ENCODE data around the gene QKI.

QKI gene

DNA sequence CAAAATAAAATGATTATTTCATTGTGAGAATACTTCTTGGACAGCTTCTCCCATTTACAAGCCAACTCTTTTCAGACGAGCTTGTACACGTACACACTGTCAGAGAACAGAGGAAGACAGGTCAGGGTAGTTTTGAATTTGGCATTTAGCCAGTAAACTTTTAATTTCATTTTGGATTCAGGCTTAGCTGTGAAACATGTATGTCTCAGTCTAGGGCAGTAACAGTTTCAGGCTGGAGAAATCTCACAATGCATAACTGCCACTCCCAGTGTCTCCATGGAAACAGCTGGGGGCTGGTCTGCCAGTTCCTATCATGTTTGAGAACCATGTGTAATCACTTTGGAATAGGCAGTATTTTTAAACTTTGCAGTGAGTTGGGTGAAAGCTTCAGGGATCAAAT is 22.0 kb upstream of the QKI start:
- DNase-seq (ENCODE audit: low spot score), result no peak

DNA sequence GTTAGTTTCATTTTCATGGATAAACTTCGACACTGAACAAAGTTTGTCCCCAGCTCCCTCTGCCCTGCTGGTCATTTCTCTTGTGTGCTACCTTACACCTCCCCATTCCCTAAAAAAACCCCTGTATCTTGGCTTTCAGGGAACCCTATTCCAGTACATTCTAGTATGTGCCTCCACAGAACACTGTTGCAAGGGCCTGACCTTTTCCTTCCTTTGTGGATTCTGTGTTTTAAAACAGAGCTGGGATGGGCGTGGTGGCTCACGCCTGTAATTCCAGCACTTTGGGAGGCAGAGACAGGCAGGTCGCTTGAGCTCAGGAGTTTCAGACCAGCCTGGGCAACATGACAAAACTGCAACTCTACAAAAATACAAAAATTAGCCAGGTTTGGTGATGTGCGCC is 20.6 kb upstream of the QKI start:
- no peak for DNase-seq (ENCODE audit: low spot score)

DNA sequence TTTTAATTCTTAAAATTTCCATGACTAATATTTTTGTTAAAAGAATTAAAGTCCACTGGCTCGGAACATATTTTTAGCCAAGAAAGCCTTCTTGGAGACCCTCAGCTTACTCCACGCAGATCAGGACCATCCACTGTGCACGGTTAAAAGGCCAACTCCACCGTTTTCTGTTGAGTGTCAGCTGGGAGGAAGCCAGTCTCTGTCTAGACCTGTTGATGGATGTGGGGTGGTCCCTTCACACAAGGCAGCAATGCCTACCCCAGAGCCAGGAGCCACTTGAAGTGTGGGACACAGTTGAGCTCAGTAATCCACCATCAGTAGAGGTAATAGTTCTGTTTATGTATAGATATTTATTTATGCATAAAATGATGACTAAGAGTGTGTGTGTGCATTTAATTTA is 19.9 kb upstream of the QKI start:
- no peak for DNase-seq (ENCODE audit: low spot score)

DNA sequence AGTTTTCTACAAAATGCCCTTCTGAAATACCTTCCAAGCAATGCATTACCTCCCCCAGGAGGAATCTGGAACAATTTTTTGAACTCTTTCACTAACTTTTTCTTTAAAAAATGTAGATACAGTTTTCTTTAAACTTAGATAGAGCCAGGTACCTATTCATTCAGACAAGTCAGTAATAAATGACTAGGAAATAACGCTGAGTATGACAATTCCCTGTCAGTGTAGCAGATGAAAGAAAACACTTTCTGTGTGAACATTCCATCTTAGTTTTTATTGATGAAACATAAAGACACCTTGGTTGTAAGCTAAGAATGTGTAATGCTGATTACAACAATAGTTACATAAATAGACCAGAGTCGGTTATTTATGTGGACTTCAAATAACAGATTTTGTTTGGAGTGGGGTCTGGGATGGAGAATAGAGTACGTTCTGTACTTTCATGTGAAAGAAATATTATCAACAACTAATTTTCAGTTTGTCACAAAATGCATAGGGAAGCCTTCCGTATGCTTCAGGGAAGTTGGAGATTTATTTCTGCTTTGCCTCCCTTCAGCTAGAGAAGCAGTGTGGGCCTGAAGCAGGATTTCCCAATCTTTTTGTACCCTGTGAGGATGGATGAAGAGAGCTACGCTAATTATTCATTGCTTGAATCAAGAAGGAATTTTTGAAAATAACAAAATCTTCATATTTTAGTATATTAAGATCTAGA is 19.2 kb upstream of the QKI start:
- no peak for DNase-seq (ENCODE audit: low spot score)

DNA sequence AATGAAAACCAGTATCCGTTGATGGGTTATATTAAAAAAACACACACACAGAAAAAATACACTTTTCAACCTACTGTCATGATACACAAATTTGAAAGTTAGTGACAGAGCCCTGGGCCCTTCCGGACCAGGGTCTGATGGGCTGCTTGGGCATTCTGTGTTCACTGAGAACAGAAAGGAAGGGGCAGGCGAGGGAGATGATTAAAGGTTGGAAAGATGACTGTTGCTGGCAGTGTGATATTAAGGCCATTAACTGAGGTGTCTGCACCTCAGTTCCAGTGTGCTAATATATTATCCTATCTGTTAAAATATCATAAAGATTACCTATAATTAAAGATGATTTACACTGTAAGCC is 18.7 kb upstream of the QKI start:
- no peak for DNase-seq (ENCODE audit: low spot score)

DNA sequence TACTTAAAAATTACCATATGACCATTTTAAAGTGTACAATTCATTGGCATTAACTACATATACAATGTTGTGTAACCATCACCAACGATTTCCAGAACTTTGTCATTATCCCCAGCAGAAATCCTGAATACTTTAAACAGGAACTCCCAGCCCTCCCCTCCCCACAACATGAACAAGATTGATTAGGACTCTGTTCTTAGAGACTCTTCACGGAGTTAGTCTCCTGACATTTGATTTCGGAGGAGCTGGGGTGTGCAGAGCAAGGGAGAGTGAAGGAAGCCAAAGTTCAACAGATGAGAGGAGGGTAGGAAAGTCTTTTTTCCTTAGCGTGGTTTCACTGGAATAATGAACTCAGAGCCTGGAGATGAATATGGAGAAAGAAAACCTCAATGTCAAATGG is 17.2 kb upstream of the QKI start:
- DNase-seq (ENCODE audit: low spot score), result no peak

DNA sequence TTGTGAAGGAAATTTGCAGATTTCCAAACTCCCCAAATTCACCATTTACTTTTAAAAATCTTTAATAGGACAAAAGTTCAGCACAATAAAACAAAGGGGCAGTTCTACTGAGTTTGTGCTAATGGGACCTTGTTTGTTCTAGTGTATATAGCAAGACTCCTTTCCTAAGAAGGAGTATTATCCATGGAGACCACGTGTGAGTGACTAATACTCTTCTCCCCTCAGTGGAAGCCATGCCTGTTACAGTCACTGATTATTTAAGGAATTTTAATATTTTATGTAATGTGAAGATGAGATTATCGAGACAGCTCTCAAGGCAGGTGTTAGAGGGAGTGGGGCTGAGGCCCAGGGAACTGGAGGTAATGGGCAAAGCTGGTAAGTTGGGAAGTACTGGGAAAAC is 16.4 kb upstream of the QKI start:
- DNase-seq (ENCODE audit: low spot score), result no peak

DNA sequence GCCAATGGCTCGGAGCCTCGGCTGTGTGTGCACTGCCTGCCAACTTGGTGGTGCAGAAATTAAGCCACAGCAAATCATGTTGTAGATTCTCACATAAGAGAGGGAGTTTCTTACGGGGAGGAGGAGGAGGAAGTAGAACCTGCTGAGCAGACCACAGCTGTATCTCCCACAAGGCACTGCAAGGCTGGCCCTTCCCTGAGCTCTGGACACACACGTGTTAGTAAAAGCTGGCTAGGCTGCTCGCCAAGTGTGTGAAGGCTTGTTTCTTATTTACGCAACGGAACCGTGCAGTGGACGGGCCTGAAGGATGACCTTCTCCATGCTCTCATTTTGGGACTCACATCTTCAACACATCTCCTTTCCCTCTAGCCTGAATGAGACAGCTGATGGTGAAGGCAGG is 15.7 kb upstream of the QKI start:
- no peak for DNase-seq (ENCODE audit: low spot score)

DNA sequence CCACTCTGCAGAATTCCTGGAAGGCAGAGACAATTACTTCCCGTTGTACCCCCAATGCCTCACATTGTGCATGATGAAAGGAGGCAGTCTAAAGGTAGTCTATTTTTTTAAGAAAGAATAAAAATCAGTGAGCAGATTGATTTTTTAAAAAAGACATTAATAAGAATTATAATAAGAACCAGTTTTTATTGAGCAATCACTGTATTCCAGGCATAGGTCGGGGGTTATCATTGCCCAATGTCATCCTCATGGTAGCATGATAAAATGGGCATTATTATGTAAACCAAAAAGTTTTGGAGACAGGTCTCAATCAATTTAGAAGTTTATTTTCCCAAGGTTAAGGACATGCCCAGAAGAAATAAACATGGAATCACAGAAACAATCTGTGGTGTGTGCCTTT is 14.0 kb upstream of the QKI start:
- no peak for DNase-seq (ENCODE audit: low spot score)

DNA sequence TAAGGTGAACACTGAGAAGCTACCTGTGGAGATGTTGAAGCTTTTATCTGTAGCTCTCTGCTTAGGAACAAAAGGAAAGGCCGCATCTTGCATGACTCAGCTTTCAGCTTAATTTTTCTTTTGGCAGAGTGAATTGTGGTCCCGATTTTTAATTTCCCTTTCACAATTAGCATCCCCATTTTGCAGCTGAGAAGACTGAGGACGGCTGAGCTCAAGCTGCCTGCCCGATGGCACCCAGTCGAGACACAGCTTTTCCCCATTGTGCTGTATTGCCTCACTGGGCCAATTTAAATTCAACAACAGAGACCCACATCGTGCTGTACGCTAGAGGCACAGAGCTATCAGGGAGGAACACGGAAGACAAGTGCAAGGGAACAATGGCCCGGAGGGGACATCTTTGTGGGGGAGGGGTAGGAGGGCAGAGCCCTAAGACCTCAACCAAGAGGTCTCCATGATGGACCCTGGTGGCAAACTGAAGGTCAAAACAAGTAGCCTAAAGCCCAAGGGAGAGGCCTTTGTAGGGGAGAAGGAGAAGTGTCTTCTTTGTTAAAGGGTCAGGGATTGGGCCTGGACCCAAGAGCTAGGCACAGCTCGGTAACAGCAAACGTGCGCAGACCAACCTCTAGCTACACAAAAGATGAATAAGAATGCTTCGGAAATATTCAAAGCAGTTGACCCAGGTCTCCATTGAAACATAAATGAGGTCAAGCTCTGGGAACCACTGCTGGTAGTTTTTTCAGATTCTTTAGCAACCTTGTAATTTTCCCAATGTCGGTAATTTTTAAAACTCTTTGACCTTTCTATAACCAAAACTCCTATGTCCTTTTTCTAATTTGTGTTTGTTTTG is 13.3 kb upstream of the QKI start:
- no peak for DNase-seq (ENCODE audit: low spot score)

DNA sequence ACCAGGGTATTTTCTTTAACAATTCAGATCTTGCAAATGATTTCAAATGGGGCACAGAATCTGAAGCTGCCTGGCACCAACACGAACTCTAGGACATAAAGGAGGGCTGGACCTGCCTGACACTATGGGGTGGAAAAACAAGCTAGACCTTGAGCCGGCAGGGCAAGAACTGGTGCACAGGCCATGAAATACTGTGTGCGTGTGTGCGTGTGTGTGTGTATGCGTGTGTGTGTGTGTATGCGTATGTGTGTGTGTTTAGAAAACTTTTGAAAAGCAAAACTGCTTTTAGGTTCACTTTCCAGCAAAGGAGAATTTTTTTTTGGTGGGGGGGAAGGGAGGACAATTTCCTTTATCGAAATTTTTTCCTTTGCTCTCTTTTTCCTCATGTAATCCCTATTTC is 11.9 kb upstream of the QKI start:
- no peak for DNase-seq (ENCODE audit: low spot score)

DNA sequence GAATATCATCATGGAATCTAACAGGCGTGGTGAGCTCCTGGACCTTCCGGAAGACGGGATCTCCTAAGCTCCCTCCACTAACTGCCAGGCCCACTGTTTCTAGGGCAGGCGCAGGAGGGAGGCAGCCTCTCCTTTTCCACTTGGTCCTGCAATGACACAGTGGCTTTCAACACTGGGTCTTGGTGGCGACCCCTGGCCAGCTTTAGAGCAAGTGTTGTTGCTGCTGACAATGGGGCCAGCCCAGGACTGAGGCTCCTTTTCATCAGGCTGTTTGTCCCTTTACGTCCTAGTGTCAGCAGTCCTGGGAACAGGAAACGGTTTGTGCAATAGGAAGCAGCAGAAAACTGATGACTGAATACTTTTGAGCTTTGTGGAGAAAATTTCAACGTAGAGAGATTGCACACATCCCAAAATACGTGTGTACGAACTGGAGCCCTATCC is 9.7 kb upstream of the QKI start:
- no peak for DNase-seq (ENCODE audit: low spot score)

DNA sequence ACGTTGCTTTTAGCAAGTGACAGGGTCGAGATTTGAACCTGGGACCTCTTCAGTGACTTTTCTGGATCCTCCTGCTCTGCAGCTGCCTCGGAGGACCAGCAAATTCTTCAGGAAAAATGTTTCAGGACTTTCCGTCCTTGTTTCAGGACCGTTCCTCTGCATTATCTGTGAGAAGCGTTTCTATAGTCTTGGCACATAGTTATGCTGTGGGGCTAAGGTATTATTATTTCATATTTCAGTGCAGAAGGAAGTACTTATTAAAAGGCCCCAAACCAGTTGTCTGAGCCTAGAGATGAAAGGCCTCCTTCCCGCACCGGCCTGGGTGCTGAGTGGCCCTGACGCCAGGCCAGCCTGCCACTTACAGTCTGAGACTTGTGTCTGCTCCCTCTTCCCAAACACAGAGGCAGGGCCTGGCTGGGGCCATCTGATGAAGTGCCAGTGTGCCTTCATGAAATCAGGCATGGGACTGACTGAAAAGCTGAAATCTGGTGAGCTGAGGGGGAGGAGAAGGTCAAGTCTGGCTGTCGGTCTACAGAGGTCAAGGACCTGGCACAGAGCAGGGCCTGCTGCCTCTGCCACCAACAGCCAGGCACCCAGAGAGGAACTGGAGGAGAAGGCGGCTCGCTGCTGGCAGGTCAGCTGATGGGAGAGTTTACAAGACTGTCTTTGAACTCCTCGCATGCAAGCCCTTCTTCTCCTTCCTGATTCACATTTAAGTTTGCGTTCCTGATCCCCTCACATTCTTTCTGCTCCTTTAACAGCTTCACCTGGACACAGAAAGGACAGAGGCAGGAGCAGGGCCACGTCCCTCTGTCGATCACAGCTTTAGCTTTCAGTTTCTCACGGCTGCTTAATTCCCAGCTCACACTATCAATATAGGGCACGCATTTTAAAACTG is 8.9 kb upstream of the QKI start:
- DNase-seq (ENCODE audit: low spot score), result no peak

DNA sequence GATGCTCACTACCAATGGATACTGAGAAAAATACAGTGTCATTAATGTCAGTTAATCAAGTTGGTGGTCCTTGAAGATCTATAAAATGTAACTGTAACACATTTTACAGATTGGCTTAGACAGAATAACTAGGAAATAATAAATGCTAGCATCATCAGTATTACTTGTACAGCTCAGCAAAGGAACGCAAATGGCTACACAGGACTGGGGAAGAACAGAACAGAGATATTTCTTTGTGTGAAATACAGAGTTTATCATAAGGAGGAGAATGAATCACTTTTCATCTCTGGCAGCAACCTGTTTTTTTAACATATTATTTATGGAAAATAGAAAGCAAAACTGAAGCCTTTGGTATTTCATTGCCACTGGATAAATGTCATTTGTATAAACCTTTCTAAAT is 8.2 kb upstream of the QKI start:
- no peak for DNase-seq (ENCODE audit: low spot score)

DNA sequence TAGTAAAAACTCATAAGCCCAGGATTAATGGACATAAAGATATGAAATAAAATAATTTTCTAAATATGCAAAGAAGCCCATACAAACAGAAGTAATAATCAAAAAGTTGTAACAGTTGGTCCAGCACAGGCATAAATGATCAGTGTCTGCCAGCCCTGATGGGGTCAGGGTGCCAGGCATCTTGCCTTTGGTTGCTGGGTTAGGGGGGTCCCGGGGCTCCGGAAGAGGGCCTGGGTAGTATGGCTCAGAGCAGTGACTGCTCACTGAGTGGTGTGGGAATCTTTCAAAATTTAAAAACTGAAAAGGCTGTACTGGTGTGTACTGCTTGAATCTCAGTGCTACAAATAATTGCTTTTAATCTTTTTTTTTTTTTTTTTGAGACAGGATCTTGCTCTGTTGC is 7.7 kb upstream of the QKI start:
- no peak for DNase-seq (ENCODE audit: low spot score)

DNA sequence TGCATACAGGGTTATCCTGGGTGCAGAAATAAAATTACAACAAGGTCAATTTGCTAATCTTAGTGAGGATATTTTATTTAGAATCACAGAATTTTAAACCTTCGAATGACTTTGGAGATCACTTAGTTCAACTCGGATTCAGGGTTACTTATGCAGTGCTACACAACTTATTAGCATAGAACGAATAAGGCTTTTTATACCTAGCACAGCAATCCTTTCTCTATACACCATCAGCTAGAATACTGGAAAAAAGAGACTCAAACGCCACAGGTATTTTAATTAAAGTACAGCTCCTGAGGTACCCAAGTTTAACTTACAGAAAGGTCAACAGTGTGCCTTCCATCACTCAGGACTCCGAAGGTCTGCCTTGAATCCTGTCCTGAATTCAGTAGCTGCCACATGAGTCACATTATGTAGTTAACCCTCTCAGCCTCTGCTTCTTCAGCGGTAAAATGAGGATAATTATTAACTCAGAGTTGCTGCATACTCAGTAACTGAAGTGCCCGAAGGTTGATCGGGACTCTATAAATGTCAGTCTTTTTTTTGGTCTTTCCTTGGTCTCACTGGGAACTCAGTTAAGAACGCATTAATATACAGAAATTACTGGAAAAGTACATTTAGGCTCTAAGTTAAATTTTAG is 6.0 kb upstream of the QKI start:
- no peak for DNase-seq (ENCODE audit: low spot score)

DNA sequence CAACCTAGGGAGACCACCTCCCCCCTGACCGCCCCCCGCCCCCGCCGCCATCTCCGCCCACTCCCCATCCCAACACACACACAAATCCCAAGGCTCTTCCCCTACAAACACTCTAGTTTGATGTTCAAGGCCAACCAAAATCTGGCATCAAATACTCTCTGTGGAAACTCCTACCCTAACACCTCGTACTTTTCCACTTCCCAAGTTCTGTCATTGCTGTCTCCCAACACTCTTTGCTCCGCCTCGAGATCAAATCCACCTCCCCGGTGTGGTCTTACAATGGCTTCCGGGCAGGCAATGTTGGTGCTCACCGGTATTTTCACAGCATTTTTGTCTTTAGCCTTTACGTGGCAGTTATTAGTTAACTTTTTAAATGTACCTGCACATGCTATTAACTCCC is 4.8 kb upstream of the QKI start:
- DNase-seq (ENCODE audit: low spot score), result no peak

DNA sequence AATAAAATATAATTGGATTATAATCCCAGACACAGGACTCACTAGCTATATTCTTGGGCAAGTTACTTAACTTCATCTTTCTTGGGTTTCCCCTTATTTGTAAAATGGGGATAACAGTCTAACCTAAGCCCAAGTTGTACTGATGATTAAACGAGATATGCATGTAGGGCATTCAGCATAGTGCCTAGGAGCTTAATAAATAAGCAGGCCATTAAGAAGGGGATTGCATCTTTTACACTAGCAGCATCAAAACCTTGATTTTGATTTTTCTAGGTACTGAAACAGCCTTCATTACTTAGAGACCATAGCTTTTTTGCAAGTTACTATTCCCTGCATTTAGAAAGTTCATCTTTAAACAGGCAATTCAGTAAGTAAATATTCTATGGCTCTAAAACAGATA is 2.2 kb upstream of the QKI start:
- no peak for DNase-seq (ENCODE audit: low spot score)

DNA sequence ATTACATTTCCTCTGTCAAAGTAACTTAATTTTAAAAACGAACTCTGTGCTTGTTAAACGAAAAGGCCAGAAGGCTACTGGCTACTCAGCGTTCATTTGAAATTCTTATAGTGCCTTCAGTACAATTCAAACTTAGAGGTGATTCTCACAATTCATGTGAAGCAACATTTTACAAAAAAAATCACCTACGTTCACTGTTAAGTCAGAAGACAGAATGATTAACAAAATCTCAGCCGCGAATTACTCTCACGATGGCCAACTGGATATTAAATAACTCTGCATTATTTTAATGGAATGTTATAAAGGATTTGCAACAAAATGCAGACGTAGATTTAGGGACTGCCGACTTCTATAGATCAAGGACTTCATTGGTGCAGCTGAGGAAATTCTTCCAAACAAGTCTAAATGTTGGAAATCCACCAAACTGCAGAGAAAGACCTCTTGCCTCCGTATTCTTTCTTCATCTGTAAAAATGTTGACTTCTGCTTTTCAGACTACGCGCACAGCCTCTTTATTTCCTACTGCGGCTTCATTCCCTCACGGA is 1.6 kb upstream of the QKI start:
- no peak for DNase-seq (ENCODE audit: low spot score)

DNA sequence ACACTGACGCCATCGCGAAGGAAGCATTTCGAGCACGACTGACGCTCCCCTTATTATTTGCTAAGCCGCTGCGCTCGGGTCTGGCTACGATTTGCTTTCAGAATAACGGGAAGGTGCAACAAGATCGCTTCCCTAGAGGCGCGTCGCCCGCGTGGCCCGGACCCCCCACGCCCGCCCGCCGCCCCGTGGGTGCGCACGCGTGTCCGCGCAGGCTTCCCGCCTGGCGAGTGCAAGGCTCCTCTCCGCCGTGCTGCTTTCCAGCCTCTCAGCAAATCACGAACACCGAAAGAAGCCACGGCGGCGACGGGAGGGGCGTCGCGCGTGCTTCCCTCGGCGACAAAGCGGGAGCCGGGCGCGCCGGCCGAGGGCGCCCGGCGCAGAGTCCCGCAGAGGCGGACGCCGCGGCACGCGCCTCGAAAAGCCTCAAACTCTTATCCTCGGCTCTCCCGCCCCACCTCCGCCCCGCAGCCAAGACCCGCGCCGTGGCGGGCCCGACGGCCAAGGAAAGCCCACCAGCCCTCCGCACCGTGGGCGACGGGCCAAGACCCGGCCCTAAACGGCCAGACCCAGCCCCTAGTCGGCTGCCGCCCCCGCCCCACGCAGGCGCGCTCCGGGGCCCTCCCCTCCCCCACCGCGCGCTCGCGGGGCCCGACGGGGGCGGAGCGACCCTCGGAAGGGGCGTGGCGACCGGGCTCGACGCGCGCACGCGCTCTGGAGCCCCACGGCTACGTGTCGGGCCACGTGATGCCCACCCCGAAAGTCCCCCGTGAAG is 987 bp upstream of the QKI start:
- DNase-seq (ENCODE audit: low spot score), result peak; percentile 75

DNA sequence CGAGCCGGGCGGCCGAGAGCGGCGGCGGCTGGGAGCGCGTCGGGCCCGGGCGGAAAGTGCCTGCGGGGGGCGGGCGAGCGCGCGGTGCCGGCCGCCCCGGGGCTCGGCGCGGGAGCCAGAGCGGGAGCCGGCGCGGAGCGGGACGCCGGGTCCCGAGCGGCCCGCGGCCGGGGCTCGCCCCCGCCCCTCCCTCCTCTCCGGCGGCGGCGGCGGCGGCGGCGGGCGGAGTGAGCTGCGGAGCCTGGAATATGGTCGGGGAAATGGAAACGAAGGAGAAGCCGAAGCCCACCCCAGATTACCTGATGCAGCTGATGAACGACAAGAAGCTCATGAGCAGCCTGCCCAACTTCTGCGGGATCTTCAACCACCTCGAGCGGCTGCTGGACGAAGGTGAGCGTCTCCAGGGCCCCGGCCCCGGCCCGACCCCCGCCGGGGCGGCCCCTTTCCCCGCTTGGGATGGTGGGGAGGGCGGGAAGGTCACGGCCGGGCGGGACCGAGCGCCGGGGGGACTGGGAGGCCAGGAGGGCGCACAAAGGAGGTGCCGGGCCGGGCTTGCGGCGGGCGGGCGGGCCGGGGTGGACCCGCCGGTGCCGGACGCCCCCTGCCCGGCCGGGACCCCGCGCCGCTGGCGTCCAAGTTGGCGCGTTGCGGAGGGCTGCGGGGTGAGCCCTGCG is 565 bp downstream of the QKI start:
- peak; percentile 46 for DNase-seq (ENCODE audit: low spot score)

All from hematopoietic multipotent progenitor cell treated with erythropoietin and hydrocortisone succinate and interleukin-3 and kit ligand, for 15 days (in vitro differentiated cells).